GM18511 (cell line): ENCODE results near the gene TEAD1.

Source experiments
- ATAC-seq: cut with Tn5 transposase; IDR thresholded peaks from one replicate; pipeline ENCODE4 v1.9.1; 2021; ENCODE audit warnings: mild to moderate bottlenecking, moderate library complexity; ENCODE audit not compliant: unreplicated experiment

TEAD1 gene

DNA sequence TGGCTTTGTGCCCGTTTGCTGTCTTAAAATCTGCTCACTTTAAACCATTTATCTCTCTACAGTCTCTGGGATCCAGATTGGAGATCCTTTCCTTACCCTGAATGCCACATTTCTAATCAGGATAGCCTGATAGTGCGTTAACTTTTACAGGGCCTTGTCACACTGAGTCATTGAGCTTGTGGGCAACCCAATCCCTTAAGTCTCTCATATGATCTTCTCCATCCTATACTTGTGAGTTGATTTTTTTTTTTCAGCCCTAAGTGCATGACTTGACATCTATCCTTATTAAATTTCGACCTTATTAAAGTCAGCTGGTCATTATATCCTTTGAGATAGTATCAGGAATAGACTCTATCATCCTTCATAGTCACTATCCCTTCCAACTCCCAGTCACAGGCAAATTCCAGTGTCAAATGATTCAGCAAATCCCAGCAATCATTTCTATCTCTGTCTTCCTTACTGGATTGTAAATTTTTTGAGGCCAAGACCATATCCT is 57.7 kb downstream of the TEAD1 start:
- ATAC-seq = no peak

GRCh38 chr11:12733091-12733490 is 58.9 kb downstream of the TEAD1 start:
- no peak for ATAC-seq

- ATAC-seq = no peak
Observed at GRCh38 chr11:12734625-12735024, 60.4 kb downstream of the TEAD1 start.

DNA sequence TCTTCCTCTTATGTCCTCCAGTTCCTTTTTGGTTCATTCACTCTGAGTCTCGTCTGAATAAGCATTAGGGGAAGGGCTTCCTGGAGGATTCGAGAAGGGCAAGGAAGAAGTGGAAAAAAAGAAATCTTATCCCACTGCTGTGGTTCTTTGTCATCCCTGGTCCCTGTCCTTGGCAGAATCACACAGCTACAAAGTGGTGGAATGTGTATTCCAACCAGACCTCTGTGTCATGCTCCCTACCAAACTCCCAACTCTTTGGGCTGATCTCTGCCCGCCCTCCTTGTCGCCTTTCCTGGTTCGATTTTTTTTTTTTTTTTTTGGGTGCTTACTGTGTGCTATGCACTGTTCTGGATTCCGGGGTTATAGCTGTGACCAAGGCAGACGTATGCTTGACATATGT is 61.0 kb downstream of the TEAD1 start:
- ATAC-seq = no peak

- ATAC-seq = no peak
Observed at GRCh38 chr11:12737024-12737423, 62.8 kb downstream of the TEAD1 start.

- no peak for ATAC-seq
Observed at GRCh38 chr11:12741671-12742216, 67.5 kb downstream of the TEAD1 start.

GRCh38 chr11:12743834-12744449 is 69.7 kb downstream of the TEAD1 start:
- no peak for ATAC-seq

DNA sequence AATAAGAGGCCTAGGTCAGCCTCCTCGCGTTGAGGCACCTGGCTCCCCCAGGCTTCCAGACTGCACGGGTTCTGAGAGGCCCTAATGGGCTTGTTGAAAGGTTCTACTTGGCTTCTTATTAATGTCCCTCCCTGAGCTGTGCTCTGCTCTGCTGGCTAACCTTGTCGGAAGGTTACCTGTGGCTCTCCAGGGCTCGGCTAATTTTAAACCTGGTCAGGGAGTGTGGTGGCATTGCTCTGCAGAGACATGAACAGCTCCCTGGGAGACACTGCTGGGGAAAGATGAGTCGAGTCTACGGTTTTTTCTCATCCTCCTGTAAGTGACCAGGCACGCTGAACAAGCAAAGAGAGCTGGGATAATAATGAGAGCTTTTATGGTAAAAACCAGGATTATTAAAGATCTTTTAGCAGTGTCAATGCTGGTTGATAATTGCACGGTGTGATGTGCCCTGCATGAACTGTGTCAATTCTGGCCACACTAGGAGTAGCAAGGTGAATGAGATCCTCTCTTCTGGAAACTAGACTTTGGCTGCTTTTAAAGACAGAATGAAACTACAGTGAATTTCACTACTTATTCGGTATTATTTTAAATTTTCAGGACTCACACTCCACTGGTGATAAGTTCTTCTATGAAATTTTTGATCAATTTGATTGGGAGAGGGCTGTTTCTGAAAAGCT is 70.7 kb downstream of the TEAD1 start:
- no peak for ATAC-seq

DNA sequence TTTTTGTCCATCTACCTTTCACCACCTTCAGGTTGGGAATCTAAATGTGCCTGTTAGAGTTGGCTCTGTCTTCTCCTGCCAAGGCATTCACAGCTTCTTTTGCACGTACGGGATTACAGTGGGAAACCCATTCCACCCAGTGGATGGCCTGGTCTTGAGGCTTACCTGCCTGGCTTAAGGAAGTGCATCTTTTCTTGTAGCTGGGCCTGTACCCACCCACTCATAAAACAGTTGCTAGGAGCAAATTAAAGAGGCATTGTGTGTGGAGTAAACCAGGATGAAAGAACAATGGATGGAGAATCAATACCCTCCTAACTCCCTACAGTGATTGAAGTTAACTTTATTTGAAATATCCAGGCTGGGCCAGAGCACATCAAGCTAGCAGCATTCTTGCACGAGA is 71.6 kb downstream of the TEAD1 start:
- ATAC-seq = no peak

- no peak for ATAC-seq
Observed at GRCh38 chr11:12746593-12747097, 72.4 kb downstream of the TEAD1 start.

GRCh38 chr11:12748561-12748960 is 74.3 kb downstream of the TEAD1 start:
- ATAC-seq = no peak

- no peak for ATAC-seq
Observed at GRCh38 chr11:12749442-12749841, 75.2 kb downstream of the TEAD1 start.

- ATAC-seq = no peak
Observed at GRCh38 chr11:12750181-12750580, 76.0 kb downstream of the TEAD1 start.

DNA sequence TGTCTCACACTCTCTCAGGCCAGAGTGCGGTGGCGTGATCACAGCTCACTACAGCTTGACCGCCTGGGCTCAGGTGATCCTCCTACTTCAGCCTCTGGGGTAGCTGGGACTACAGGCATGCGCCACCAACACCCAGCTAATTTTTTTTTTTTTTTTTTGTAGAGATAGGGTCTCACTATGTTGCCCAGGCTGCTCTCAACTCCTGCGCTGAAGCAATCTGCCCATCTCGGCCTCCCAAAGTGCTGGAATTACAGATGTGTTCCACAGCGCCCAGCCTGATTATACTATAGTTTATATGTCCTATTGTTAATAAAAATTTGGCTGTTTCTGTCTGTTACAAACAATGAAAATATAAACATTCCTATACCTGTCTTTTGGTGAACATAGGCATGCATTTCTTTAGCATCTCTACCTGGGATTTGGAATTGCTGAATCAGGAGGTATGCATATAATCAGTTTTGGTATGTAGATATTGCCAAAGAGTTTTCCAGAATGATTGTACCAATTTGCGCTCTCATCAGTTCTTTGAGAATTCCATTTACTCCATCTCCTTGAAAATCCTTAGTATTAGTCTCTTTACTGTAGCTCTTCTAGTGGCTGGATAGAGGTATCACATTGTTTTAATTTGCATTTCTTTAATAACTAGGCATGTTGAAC is 78.8 kb downstream of the TEAD1 start:
- no peak for ATAC-seq

DNA sequence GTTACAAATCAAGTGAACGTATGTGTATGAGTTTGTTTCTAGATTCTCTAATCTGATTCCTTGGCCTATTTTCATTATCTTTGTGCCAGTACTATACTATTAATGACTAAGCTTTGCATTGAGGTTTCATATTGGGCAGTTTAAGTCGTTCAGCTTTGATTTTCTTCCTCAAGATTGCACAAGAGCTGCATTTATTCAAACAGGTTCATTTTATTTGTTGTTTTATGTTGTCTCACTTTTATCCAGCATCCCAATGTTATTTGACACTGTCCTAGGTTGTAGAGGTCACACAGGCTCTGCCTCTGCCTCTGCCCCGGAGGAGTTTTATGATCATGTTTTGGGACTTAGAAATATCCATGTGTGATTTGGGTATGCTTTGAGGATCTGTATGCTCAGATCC is 79.8 kb downstream of the TEAD1 start:
- no peak for ATAC-seq

DNA sequence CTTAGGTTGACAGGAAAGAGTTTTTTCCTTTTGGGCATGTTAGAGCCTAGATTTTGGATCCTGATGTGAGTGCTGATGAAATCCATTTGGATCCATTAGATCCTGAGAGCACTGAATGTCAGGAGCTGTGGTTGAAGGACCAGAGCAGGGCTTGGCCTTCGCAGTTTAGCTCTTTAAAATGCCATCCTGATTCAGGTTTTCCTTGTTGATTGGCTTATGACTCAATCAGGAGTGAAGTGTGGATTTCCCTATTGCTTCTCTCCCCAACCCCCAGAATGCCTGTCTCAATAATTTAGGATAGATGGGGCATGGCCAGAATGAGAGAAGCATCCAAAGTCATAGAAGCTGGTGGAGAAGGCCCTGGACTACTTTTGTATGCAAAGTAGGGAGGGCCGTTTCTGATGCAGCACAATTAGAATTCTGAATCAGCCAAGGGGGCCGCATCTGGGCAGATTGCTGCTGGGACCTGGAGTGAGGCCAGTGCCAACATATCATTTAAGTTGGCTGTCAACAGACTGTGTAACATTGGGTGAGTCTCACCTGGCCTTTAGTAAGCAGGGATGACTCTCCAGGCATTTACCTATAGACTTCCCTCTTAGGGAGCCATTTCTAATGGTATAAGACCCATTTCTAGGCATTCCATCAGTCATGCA is 80.5 kb downstream of the TEAD1 start:
- ATAC-seq = no peak

- ATAC-seq = no peak
Observed at GRCh38 chr11:12755510-12756453, 81.6 kb downstream of the TEAD1 start.

DNA sequence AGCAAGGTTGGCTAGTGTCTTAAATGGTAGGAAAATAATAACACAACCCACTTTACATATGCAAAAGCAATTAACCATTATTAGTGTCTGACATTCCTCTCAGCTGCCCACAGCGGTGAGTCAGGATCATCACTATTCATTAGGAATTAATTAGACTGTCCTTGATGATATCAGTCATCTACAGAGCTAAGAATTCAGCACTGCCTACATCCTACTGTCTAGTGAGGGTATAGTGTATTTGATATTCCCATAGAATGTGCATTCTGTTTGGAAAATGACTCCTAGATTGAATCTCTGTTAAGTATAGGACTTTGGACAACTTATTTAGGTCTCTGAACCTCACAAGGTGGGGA is 82.2 kb downstream of the TEAD1 start:
- ATAC-seq = no peak

DNA sequence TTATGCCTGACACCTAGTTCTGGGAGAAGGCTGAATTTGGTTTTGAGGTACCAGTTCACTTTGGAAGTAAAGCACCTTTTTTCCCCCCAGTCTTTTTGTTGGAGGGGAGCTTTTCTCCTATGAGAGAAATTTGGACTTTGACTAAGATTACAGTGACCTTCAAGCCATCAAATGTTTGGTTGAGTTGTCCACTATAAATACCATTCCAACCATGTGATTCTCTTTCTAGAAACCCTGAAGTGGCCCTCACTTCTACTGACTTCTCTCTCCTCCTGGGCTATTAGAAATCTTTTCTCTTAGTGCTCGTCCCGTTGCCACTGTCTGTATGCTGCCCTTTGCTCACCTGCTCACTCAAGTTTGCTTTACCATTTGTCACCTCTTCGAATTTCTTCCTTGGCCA is 82.6 kb downstream of the TEAD1 start:
- ATAC-seq = no peak

DNA sequence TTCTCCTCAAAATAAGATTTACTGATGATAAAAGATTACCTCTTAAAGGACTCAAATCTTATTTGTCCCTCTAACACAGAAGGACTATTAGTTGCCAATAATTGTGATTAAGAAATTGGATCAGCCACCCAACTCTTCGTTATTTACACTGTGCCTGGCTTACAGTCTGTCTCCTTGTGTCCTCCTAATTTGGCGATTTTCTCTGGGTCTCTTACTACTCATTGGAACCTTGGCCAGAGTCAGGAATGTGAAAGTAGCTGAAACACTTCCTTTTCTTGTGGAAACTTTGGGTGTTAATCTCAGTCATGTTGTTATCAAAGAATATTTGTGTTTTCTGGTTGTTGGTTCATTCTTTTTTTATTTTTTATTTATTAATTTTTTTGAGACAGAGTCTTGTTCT is 83.2 kb downstream of the TEAD1 start:
- no peak for ATAC-seq
